Non-pigmented ciliary epithelial cell (primary cell): ENCODE results near the gene ZNF219.
A peak's percentile ranks its signal among the peaks of the same experiment; 100 is the strongest.

Experiments used
- DNase-seq: peaks from one replicate; pipeline ENCODE4 v3.0.0-alpha.2; 2010; ENCODE audit warnings: low read depth

The ZNF219 gene

GRCh38 chr14:21086908-21087293 is 11.6 kb downstream of the ZNF219 start:
- DNase-seq = no peak

- peak; percentile 60 for DNase-seq
Measured at GRCh38 chr14:21084998-21085853, 13.2 kb downstream of the ZNF219 start.

- no peak for DNase-seq
Measured at GRCh38 chr14:21084396-21084795, 14.1 kb downstream of the ZNF219 start.

- no peak for DNase-seq
Measured at GRCh38 chr14:21083565-21084325, 14.7 kb downstream of the ZNF219 start.

- no peak for DNase-seq
Measured at GRCh38 chr14:21081521-21082142, 16.8 kb downstream of the ZNF219 start.

- no peak for DNase-seq
Measured at GRCh38 chr14:21078726-21079125, 19.7 kb downstream of the ZNF219 start.

- DNase-seq = no peak
Measured at GRCh38 chr14:21078287-21078686, 20.2 kb downstream of the ZNF219 start.

GRCh38 chr14:21077672-21078071 is 20.8 kb downstream of the ZNF219 start:
- DNase-seq = no peak

GRCh38 chr14:21075719-21076437 is 22.6 kb downstream of the ZNF219 start:
- no peak for DNase-seq

GRCh38 chr14:21074398-21075272 is 23.8 kb downstream of the ZNF219 start:
- DNase-seq = no peak

- DNase-seq = no peak
Measured at GRCh38 chr14:21073921-21074320, 24.5 kb downstream of the ZNF219 start.

GRCh38 chr14:21072781-21073339 is 25.6 kb downstream of the ZNF219 start:
- DNase-seq = no peak

GRCh38 chr14:21072031-21072473 is 26.4 kb downstream of the ZNF219 start:
- no peak for DNase-seq

GRCh38 chr14:21071225-21072030 is 27.0 kb downstream of the ZNF219 start:
- DNase-seq = peak; percentile 73

- DNase-seq = no peak
Measured at GRCh38 chr14:21070610-21071224, 27.7 kb downstream of the ZNF219 start.

GRCh38 chr14:21070083-21070609 is 28.3 kb downstream of the ZNF219 start, which contains the start of gene ARHGEF40:
Gene ARHGEF40 (plus strand): TSS chr14:21070304. CDS start chr14:21070397, 93 bp downstream.
- DNase-seq = no peak

- no peak for DNase-seq
Measured at GRCh38 chr14:21069388-21070082, 28.9 kb downstream of the ZNF219 start.
